SK-N-MC (cell line): ENCODE results near the gene KLHDC8A.

Experiments
- EZH2 ChIP-seq: fragments of 200-600 bp; sonication (generic); IDR thresholded peaks from one replicate; pipeline ENCODE4 v1.6.1; 2017; ENCODE audit warnings: antibody characterized with exemption
- POLR2AphosphoS5 ChIP-seq: IDR thresholded peaks from 2 replicates; pipeline ENCODE4 v1.6.1; 2012; ENCODE audit warnings: mild to moderate bottlenecking, low read depth, low read length, borderline replicate concordance

DNA sequence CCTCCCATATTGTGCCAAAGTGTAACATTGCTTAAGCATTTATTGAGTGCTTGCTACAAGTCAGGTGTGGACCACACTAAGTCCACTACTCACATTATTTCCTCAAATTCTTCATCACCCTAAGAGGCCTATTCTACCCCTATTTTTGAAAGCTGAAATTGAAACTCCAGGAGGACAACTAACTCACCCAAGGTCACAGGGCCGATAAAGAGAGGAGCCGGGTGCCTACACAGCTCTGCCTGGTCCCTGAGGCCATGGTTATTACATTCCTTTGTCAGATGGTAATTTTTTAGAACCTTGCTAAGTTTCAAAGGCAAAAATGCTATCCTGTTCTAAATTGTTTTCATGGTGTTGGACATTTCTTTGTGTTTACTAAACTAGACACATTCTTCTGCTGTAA, 24.2 kb upstream of the KLHDC8A start:
- TF ChIP-seq EZH2: no peak
- TF ChIP-seq POLR2AphosphoS5: no peak
